PC-3 (cell line): Measurements from ENCODE around the gene ENHO. TPM values are rescaled to one million over a fixed set of nuclear protein-coding genes. Genes with fewer than 3 reads are reported as not detected.

ENCODE experiments used
- ATAC-seq: fragments of 200-7000 bp; cut with Tn5 transposase; 2 replicates; pipeline ENCODE4 v1.9.1; 2020; ENCODE audit warnings: mild to moderate bottlenecking, moderate library complexity
- Bru-seq: library from RNA; stranded (reverse); fragments of 400-500 nt; gene quantifications from one replicate; lab custom pipeline; 2021; lab: Mats Ljungman, UMichigan
- BruChase-seq, 2 experiments: library from RNA; stranded (reverse); fragments of 400-500 nt; gene quantifications; one replicate each; lab custom pipeline; 2021; lab: Mats Ljungman, UMichigan
- BruUV-seq: library from RNA; stranded (reverse); fragments of 400-500 nt; replicated peaks from 2 replicates; lab custom pipeline; 2021; lab: Mats Ljungman, UMichigan
- CTCF ChIA-PET: fragments of 300-600 bp; sonication (Branson Sonifier 250); formaldehyde crosslinking; loops from one replicate; lab custom pipeline; 2022; ENCODE audit warnings: antibody characterized with exemption; lab: Charles Lee
- POLR2A ChIA-PET: fragments of 300-600 bp; sonication (Branson Sonifier 250); formaldehyde crosslinking; loops from one replicate; lab custom pipeline; 2022; ENCODE audit warnings: antibody characterized with exemption; ENCODE audit not compliant: unreplicated experiment; lab: Charles Lee
- DNase-seq: peaks from one replicate; pipeline ENCODE4 v3.0.0-alpha.2; 2015
- H2AFZ ChIP-seq: fragments of 300-600 bp; sonication (generic); 2 replicates; pipeline ENCODE4 v1.6.0; 2016; ENCODE audit warnings: antibody characterized with exemption, low read length
- H3F3A ChIP-seq: fragments of 300-600 bp; sonication (generic); one replicate; pipeline ENCODE4 v1.6.0; 2017; ENCODE audit warnings: antibody characterized with exemption, low read length, control low read depth, mild to moderate bottlenecking; ENCODE audit not compliant: unreplicated experiment
- H3K27ac ChIP-seq: fragments of 300-600 bp; sonication (generic); 2 replicates; pipeline ENCODE4 v1.5.1; 2016; ENCODE audit warnings: mild to moderate bottlenecking, low read length
- H3K27me3 ChIP-seq: fragments of 300-600 bp; sonication (generic); 2 replicates; pipeline ENCODE4 v1.6.1; 2016; ENCODE audit warnings: low read length, mixed read lengths
- H3K36me3 ChIP-seq: fragments of 300-600 bp; sonication (generic); 2 replicates; pipeline ENCODE4 v1.6.1; 2016; ENCODE audit warnings: low read depth, mixed run types, low read length, mixed read lengths
- H3K4me1 ChIP-seq: fragments of 300-600 bp; sonication (generic); 2 replicates; pipeline ENCODE4 v1.5.1; 2016; ENCODE audit warnings: low read length; ENCODE audit not compliant: insufficient read depth
- H3K4me2 ChIP-seq: fragments of 300-600 bp; sonication (generic); 2 replicates; pipeline ENCODE4 v1.6.0; 2016; ENCODE audit warnings: low read length
- H3K4me3 ChIP-seq: fragments of 300-600 bp; sonication (generic); 2 replicates; pipeline ENCODE4 v1.5.1; 2016; ENCODE audit warnings: mild to moderate bottlenecking, low read length, mixed read lengths
- H3K79me2 ChIP-seq: fragments of 300-600 bp; sonication (generic); 2 replicates; pipeline ENCODE4 v1.6.1; 2017; ENCODE audit warnings: low read length, mixed read lengths
- H3K9ac ChIP-seq: fragments of 300-600 bp; sonication (generic); 2 replicates; pipeline ENCODE4 v1.6.0; 2016; ENCODE audit warnings: mild to moderate bottlenecking, low read length
- H3K9me2 ChIP-seq: fragments of 300-600 bp; sonication (generic); replicated peaks from 2 replicates; pipeline ENCODE4 v1.6.1; 2016; ENCODE audit warnings: mixed run types, low read length, mixed read lengths
- H3K9me3 ChIP-seq: fragments of 300-600 bp; sonication (generic); 2 replicates; pipeline ENCODE4 v1.6.1; 2016; ENCODE audit warnings: low read length, mixed read lengths
- H4K20me1 ChIP-seq: fragments of 300-600 bp; sonication (generic); 2 replicates; pipeline ENCODE4 v1.6.1; 2016; ENCODE audit warnings: low read length, mixed read lengths
- CTCF ChIP-seq: fragments of 300-600 bp; sonication (generic); conservative IDR thresholded peaks from 2 replicates; pipeline ENCODE4 v1.5.1; 2017; ENCODE audit warnings: antibody characterized with exemption, low read depth, mild to moderate bottlenecking, low read length
- EZH2 ChIP-seq: fragments of 300-600 bp; sonication (generic); IDR thresholded peaks from one replicate; pipeline ENCODE4 v1.6.1; 2017; ENCODE audit warnings: antibody characterized with exemption, mild to moderate bottlenecking, low read length; ENCODE audit not compliant: unreplicated experiment
- EZH2phosphoT487 ChIP-seq: fragments of 300-600 bp; sonication (generic); IDR thresholded peaks from 2 replicates; pipeline ENCODE4 v1.6.1; 2018; ENCODE audit warnings: mild to moderate bottlenecking, antibody characterized with exemption, low read length, borderline replicate concordance
- intact Hi-C: fragments of 100-400 bp; cut with micrococcal nuclease; formaldehyde crosslinking; loops from 2 replicates; pipeline ENCODE4 v1.9.0; 2023
- long read RNA-seq: library from polyadenylated mRNA; unstranded; transcript quantifications from one replicate; pipeline ENCODE4 v2.0.0, GENCODE V29; 2021; ENCODE audit not compliant: unreplicated experiment
- total RNA-seq: library from RNA; depleted of rRNA; stranded (reverse); fragments of >200 nt; gene quantifications from 2 replicates; pipeline ENCODE4 v1.2.3, GENCODE V29; 2014; rRNA removed

ENHO gene
- total RNA-seq, result 1.3 and 2.0 TPM in 2 replicates
- percentile 25 among the genes with signal in this experiment for Bru-seq, nascent RNA
- BruChase-seq, experiment 1, labeled RNA remaining after a 6-hour chase, result percentile 16 among the genes with signal in this experiment
- BruChase-seq, experiment 2, labeled RNA remaining after a 2-hour chase, result percentile 16 among the genes with signal in this experiment
- long read RNA-seq, partial matches to known transcripts, result 0 of 4 reads
- long read RNA-seq, other reads (novel, unspliced or antisense), result 0 of 4 reads

GRCh38 chr9:34522971-34523797, at the start of gene ENHO:
ENHO (minus strand) TSS chr9:34522990; CDS start chr9:34521695, 1,295 bp downstream.
- intact Hi-C loops, result no loop called here
- no TSS peak for BruUV-seq
- Histone ChIP-seq H2AFZ (peak within 1 kb of the TSS; percentile 79; the same call in 1 of the 2 replicates), H3K4me2 (peak within 1 kb of the TSS; percentile 81), H3K27ac (no peak within 1 kb of the TSS), H3K9me2 (no peaks in the 10 kb centered on the region), H3K79me2 (no peaks in the 10 kb centered on the region), H3K9me3 (no peaks in the 10 kb centered on the region), H3K4me1 (peaks cover 3% of the 10 kb centered on the region; the same call in 1 of the 2 replicates), H4K20me1 (no peaks in the 10 kb centered on the region), H3K27me3 (no peaks in the 10 kb centered on the region), H3K4me3 (peak within 1 kb of the TSS; percentile 58; the same call in 1 of the 2 replicates), H3K36me3 (no peaks in the 10 kb centered on the region), H3K9ac (no peak within 1 kb of the TSS), H3F3A (no peaks in the 10 kb centered on the region)
- POLR2A ChIA-PET, result no interaction called here
- TF ChIP-seq EZH2phosphoT487, result no peak
- TF ChIP-seq CTCF, result no peak
- TF ChIP-seq EZH2, result no peak
- DNase-seq, result peak; percentile 83
- peak; percentile 97 for ATAC-seq
- CTCF ChIA-PET, result no interaction called here

GRCh38 chr9:34572092-34572491, 49.3 kb upstream of the ENHO start:
- H3K27ac ChIP-seq, result no peak overlapping the region
- H3K9me3 ChIP-seq, result no peaks in the 10 kb centered on the region
- no peak overlapping the region for H3K4me3 ChIP-seq
- H3K4me1 ChIP-seq, result no peaks in the 10 kb centered on the region
- H3K36me3 ChIP-seq, result no peaks in the 10 kb centered on the region
- no peaks in the 10 kb centered on the region for H3K79me2 ChIP-seq
- ChIA-PET CTCF (no interaction called here), POLR2A (no interaction called here)
- no peaks in the 10 kb centered on the region for H3K27me3 ChIP-seq
- TF ChIP-seq EZH2phosphoT487, result no peak
- no peak for TF ChIP-seq EZH2
- no peak for TF ChIP-seq CTCF
- no peak overlapping the region for H3K4me2 ChIP-seq
- BruUV-seq, result no TSS peak
- H4K20me1 ChIP-seq, result no peaks in the 10 kb centered on the region
- no peaks in the 10 kb centered on the region for H3F3A ChIP-seq
- H3K9me2 ChIP-seq, result no peaks in the 10 kb centered on the region
- no peak for DNase-seq
- intact Hi-C loops, result no loop called here
- H3K9ac ChIP-seq, result no peak overlapping the region
- ATAC-seq, result no peak
- no peak overlapping the region for H2AFZ ChIP-seq

- Histone ChIP-seq H3K36me3 (no peaks in the 10 kb centered on the region), H3F3A (no peaks in the 10 kb centered on the region), H3K4me2 (no peak overlapping the region), H2AFZ (no peak overlapping the region), H3K9me3 (no peaks in the 10 kb centered on the region), H3K79me2 (no peaks in the 10 kb centered on the region), H3K4me3 (no peak overlapping the region), H3K9ac (no peak overlapping the region), H3K27ac (no peak overlapping the region), H3K9me2 (no peaks in the 10 kb centered on the region), H4K20me1 (no peaks in the 10 kb centered on the region), H3K27me3 (no peaks in the 10 kb centered on the region), H3K4me1 (no peaks in the 10 kb centered on the region)
- CTCF ChIA-PET, result no interaction called here
- ATAC-seq (no peak), DNase-seq (no peak)
- POLR2A ChIA-PET, result no interaction called here
- TF ChIP-seq EZH2phosphoT487 (no peak), CTCF (no peak), EZH2 (no peak)
- intact Hi-C loops, result no loop called here
- no TSS peak for BruUV-seq
Observed at GRCh38 chr9:34571481-34571810, 48.7 kb upstream of the ENHO start.
